Kidney (tissue), 14 donors: ENCODE data around the gene ALDOA. TPM values are rescaled to one million over a fixed set of nuclear protein-coding genes. Genes with fewer than 3 reads are reported as not detected.

Experiments used
- DNase-seq, 5 donors: peaks; one replicate each; pipeline ENCODE4 v3.0.0-alpha.2; 2013 to 2020
- FAIRE-seq: peaks from 2 replicates; lab custom pipeline; 2012; peaks lifted over from hg19 to GRCh38; lab: Jason Lieb, UNC
- H3K27ac ChIP-seq, 2 donors: one replicate each; pipeline ENCODE4 v1.7.0; 2013; ENCODE audit warnings: low read depth in 2 of 2, low read length in 2 of 2, inconsistent platforms in 1 of 2
- H3K27me3 ChIP-seq: one replicate; pipeline ENCODE4 v1.7.1; 2013; ENCODE audit warnings: low read length, inconsistent platforms; ENCODE audit not compliant: control insufficient read depth, insufficient read depth
- H3K36me3 ChIP-seq, 3 donors: one replicate each; pipeline versions ENCODE4 v1.7.0 to v1.7.1; 2013; ENCODE audit warnings: low read length in 3 of 3, control low read depth in 1 of 3, inconsistent platforms in 1 of 3; ENCODE audit not compliant: insufficient read depth in 3 of 3, control insufficient read depth in 2 of 3
- H3K4me1 ChIP-seq, 3 donors: one replicate each; pipeline versions ENCODE4 v1.7.0 to v1.7.1; 2013; ENCODE audit warnings: low read length in 3 of 3, inconsistent platforms in 1 of 3, low read depth in 1 of 3; ENCODE audit not compliant: control insufficient read depth in 2 of 3, insufficient read depth in 2 of 3
- H3K4me3 ChIP-seq, 3 donors: one replicate each; pipeline versions ENCODE4 v1.7.0 to v1.8.1; 2013; ENCODE audit warnings: low read length in 3 of 3, control low read depth in 1 of 3, inconsistent platforms in 1 of 3
- H3K9ac ChIP-seq, 3 donors: one replicate each; pipeline versions ENCODE4 v1.7.0 to v1.7.1; 2013; ENCODE audit warnings: low read length in 3 of 3, control low read depth in 1 of 3, inconsistent platforms in 1 of 3
- H3K9me3 ChIP-seq, 3 donors: one replicate each; pipeline versions ENCODE4 v1.7.0 to v1.7.1; 2013; ENCODE audit warnings: low read length in 3 of 3, control low read depth in 1 of 3, inconsistent platforms in 1 of 3; ENCODE audit not compliant: control insufficient read depth in 2 of 3, insufficient read depth in 1 of 3
- CTCF ChIP-seq: IDR thresholded peaks from 3 replicates; pipeline ENCODE4 v1.5.1; 2012; ENCODE audit warnings: mild to moderate bottlenecking, moderate library complexity, borderline replicate concordance; ENCODE audit not compliant: insufficient read depth; ENCODE audit errors: extremely low read depth
- intact Hi-C: fragments of 100-400 bp; cut with DNase I; formaldehyde crosslinking; loops from one replicate; pipeline ENCODE4 v1.11.1; 2022
- polyA plus RNA-seq: library from polyadenylated mRNA; stranded (reverse); fragments of 350-450 nt; fragmentation: Illumina TruSeq; extraction: RNeasy Lipid Tissue Mini Kit (QIAGEN cat#74804); gene quantifications from one replicate; pipeline ENCODE4 v1.2.3, GENCODE V29; 2014; ENCODE audit warnings: low read depth, low replicate concordance; ENCODE audit not compliant: insufficient read depth
- total RNA-seq: library from RNA; stranded (reverse); fragmentation: NEBNext Ultra II Directional; extraction: Animal tissue kit (Norgen Biotek cat#: 25700); gene quantifications from one replicate; pipeline ENCODE4 v1.2.1, GENCODE V29; 2021
- donor health status: control.
- donor health status: control.
- donor health status: control.
- donor health status: control.
- donor health status: control.
- donor health status: DM: yes; HTN: yes; CAD: no.
- donor health status: Normal renal cell carcinoma (clear cell type).

The ALDOA gene
- total and polyA plus RNA-seq, 2 donors from 2014 or later: 1,017 to 1,506 TPM

- DNase-seq (peak in 3 of 5 donors; percentile 47 to 84 (median 56)), FAIRE-seq (no peak)
- peaks cover 0 to 10% (median 0%) of the 10 kb centered on the region in 3 donors for H3K9me3 ChIP-seq
- H3K36me3 ChIP-seq: peaks cover 4 to 10% (median 5%) of the 10 kb centered on the region in 3 donors
- intact Hi-C loops: no loop called here
- no peaks in the 10 kb centered on the region for H3K27me3 ChIP-seq
- peak overlapping the region; percentile 66 to 87 (median 86) for H3K4me3 ChIP-seq
- peak overlapping the region; percentile 59 to 93 (median 93) for H3K9ac ChIP-seq
- peaks cover 0 to 26% (median 16%) of the 10 kb centered on the region in 3 donors for H3K4me1 ChIP-seq
- no peak for TF ChIP-seq CTCF
- peak overlapping the region; percentile 82 to 90 for H3K27ac ChIP-seq
These were observed 29.9 kb downstream of the ALDOA start for GRCh38 chr16:30095166-30096078.

GRCh38 chr16:30096105-30096861 is 30.7 kb downstream of the ALDOA start, which contains the start of gene YPEL3:
TSS of gene YPEL3 (minus strand) at chr16:30096213. CDS start at chr16:30095482, 731 bp downstream.
- FAIRE-seq (no peak), DNase-seq (peak; percentile 93 to 98 (median 97))
- Histone ChIP-seq H3K9ac (peak within 1 kb of the TSS; percentile 59 to 93 (median 93)), H3K9me3 (peaks cover 0 to 10% (median 0%) of the 10 kb centered on the region in 3 donors), H3K36me3 (peaks cover 4 to 10% (median 5%) of the 10 kb centered on the region in 3 donors), H3K27ac (peak within 1 kb of the TSS; percentile 89 to 92), H3K4me3 (peak within 1 kb of the TSS; percentile 66 to 87 (median 86)), H3K4me1 (peaks cover 0 to 26% (median 16%) of the 10 kb centered on the region in 3 donors), H3K27me3 (no peaks in the 10 kb centered on the region)
- intact Hi-C loops: no loop called here
- TF ChIP-seq CTCF: no peak

GRCh38 chr16:30096862-30097563 is 31.5 kb downstream of the ALDOA start:
- Histone ChIP-seq H3K27me3 (no peaks in the 10 kb centered on the region), H3K9ac (peak overlapping the region in 1 of 3 donors; percentile 30), H3K27ac (peak overlapping the region in 1 of 2 donors; percentile 92), H3K4me1 (peaks cover 0 to 26% (median 15%) of the 10 kb centered on the region in 3 donors), H3K4me3 (peak overlapping the region in 2 of 3 donors; percentile 59 to 69), H3K36me3 (peaks cover 4 to 10% (median 5%) of the 10 kb centered on the region in 3 donors), H3K9me3 (peaks cover 0 to 10% (median 0%) of the 10 kb centered on the region in 3 donors)
- DNase-seq: no peak
- TF ChIP-seq CTCF: no peak
- no peak for FAIRE-seq
- intact Hi-C loops: no loop called here
